ENCODE data around the gene FASLG.

- TF ChIP-seq CTCF (IDR thresholded peaks at IDR 0.05), result no peak
- no peak for TF ChIP-seq POLR2A (IDR thresholded peaks at IDR 0.05; ENCODE audit: low read depth)
These were observed 29.3 kb upstream of the FASLG start for GRCh38 chr1:172629638-172630037.
